Measurements from ENCODE around the gene NCK2.

The NCK2 gene

DNA sequence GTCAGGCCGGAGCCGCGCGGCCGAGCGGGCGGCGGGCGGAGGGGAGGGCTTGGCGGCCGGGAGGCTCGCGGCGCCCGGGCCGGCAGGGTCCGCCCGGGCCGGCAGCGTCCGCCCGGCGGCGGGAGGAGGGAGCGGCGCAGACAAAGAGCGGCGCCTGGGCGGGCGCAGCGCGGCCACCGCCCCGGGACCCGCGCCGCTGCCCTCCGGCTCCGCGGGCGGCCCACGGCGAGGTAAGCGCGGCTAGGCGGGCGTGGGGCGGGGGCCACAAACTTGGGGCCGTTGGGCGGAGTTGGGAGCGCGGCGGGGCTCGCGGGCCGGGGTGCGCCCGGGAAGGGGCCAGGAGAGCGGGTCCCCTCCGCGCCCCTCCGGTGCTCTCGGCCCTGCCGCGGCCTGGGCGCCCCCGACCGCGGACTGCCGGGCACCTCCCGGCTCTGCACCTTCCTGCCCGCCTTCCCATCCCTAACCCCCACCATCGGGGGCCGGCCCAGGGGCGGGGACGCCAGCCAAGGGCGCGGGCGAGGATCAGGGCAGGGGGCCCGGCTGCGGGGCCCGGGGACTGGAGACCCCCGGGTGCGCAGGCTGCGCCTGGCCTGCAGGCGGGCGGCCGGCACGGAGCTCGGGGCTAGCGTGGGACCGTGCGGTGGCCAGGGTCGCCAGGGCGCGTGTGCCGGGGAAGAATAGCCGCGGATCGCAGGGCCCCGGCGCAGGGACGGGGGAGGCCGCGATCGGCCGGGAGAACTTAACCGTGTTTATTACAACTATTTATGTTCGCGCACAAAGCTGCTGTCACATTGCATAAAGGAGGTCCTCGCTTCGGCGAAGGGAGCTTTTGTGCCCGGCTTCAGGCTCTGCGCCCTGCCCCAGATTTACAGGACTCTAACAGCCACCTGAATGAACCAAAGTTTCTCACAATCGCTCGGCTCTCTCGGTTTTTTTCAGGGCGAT, at the start of gene NCK2:
NCK2 (plus strand) TSS at position 4 of the 945 bp plus-strand sequence. CDS start 110,152 bp downstream, outside the sequence.
- H3K4me1 ChIP-seq (ENCODE audit: control insufficient read depth in 1 of 2, insufficient read depth in 2 of 2, low read length in 2 of 2): peaks cover 41 to 47% of the 10 kb centered on the region in 2 donors
- H3K4me3 ChIP-seq (ENCODE audit: low read depth in 1 of 2, low read length in 2 of 2): peak within 1 kb of the TSS; percentile 81 to 86
- H3K27ac ChIP-seq (ENCODE audit: low read depth, low read length): peak within 1 kb of the TSS; percentile 87
- H3K36me3 ChIP-seq (ENCODE audit: control insufficient read depth in 1 of 2, insufficient read depth in 2 of 2, low read length in 2 of 2): no peaks in the 10 kb centered on the region
- peak within 1 kb of the TSS; percentile 56 to 91 for H3K9ac ChIP-seq (ENCODE audit: low read depth in 1 of 2, low read length in 2 of 2)
- no peaks in the 10 kb centered on the region for H3K9me3 ChIP-seq (ENCODE audit: control insufficient read depth in 1 of 2, low read length in 2 of 2)
- H3K27me3 ChIP-seq (ENCODE audit: control insufficient read depth in 1 of 2, insufficient read depth in 2 of 2, low read length in 2 of 2): no peaks in the 10 kb centered on the region

DNA sequence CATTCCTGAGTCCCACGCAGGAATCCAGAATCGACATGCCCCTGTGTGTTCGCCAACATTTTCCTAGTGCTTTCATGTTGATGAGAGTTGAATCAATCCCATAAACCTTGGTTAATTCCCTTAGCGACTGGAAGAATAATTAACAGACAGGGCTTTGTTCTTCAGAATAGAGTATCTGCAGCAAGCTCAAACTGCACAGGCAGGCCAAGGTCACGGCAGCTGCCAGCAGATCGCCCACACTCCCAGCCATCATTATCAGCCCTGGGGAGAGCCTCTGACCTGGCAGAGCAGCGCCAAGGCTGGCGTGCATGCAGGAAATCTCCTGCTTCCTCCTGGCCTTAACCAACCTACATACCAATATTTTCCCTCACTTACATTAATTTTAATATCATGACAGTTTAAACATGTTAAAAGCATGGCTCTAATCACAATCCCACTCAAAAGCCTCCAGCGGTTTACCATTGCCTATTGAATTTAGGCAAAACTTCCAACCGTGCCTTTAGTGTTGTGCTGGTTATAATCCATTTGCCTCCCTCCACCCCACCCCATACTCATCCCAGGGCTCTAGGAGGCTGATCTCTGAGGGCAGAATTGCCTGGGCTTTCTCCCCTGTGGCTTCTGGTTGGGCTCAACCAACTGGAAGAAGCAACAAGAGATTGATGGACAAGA, 46.8 kb upstream of the NCK2 start:
- H3K4me1 ChIP-seq (ENCODE audit: control insufficient read depth in 1 of 2, insufficient read depth in 2 of 2, low read length in 2 of 2): peaks cover 7 to 24% of the 10 kb centered on the region in 2 donors
- H3K4me3 ChIP-seq (ENCODE audit: low read depth in 1 of 2, low read length in 2 of 2): no peak overlapping the region
- H3K36me3 ChIP-seq (ENCODE audit: control insufficient read depth in 1 of 2, insufficient read depth in 2 of 2, low read length in 2 of 2): no peaks in the 10 kb centered on the region
- H3K27me3 ChIP-seq (ENCODE audit: control insufficient read depth in 1 of 2, insufficient read depth in 2 of 2, low read length in 2 of 2): no peaks in the 10 kb centered on the region
- no peaks in the 10 kb centered on the region for H3K9me3 ChIP-seq (ENCODE audit: control insufficient read depth in 1 of 2, low read length in 2 of 2)
- no peak overlapping the region for H3K9ac ChIP-seq (ENCODE audit: low read depth in 1 of 2, low read length in 2 of 2)
- no peak overlapping the region for H3K27ac ChIP-seq (ENCODE audit: low read depth, low read length)

DNA sequence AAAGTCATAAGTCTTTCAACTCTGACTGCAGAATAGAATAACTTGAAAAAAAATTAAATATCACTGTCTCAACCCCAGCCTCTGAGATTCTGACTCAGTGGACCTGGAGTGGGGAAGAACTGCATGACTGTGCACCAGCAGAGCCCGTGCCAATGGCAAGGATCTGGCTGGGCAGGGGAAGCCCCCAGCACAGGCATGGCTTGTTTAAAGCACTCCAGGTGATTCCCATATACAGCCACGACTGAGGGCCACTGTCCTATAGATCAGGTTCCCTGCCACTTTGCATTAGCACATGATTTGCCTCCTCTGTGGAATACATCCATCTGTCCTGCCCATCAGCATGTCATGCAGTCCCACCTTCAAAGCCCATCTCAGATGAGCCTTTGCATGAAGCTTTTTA, 45.9 kb upstream of the NCK2 start:
- Histone ChIP-seq H3K36me3 (ENCODE audit: control insufficient read depth in 1 of 2, insufficient read depth in 2 of 2, low read length in 2 of 2) (no peaks in the 10 kb centered on the region), H3K9me3 (ENCODE audit: control insufficient read depth in 1 of 2, low read length in 2 of 2) (no peaks in the 10 kb centered on the region), H3K27ac (ENCODE audit: low read depth, low read length) (no peak overlapping the region), H3K4me3 (ENCODE audit: low read depth in 1 of 2, low read length in 2 of 2) (no peak overlapping the region), H3K9ac (ENCODE audit: low read depth in 1 of 2, low read length in 2 of 2) (no peak overlapping the region), H3K4me1 (ENCODE audit: control insufficient read depth in 1 of 2, insufficient read depth in 2 of 2, low read length in 2 of 2) (peaks cover 7 to 24% of the 10 kb centered on the region in 2 donors), H3K27me3 (ENCODE audit: control insufficient read depth in 1 of 2, insufficient read depth in 2 of 2, low read length in 2 of 2) (no peaks in the 10 kb centered on the region)

DNA sequence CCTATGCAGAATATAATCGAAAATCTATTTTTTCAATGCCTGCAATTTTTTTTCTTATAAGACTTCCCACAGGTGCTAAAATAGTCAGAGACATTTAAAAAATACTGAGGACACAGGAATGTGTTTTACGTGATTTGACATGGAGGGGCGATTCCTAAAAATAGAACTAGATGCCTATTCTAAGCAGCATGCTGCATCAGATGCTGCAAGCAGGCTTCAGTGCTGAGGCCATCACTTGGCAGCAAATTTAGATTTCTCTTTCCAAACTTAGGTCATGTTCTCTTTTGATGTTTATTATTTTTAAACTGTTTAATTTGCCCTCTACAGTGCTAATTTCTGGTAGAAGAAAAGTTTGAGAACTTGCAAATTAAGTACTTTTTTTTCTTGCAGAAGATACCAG, 43.7 kb upstream of the NCK2 start:
- Histone ChIP-seq H3K9ac (ENCODE audit: low read depth in 1 of 2, low read length in 2 of 2) (no peak overlapping the region), H3K9me3 (ENCODE audit: control insufficient read depth in 1 of 2, low read length in 2 of 2) (no peaks in the 10 kb centered on the region), H3K27me3 (ENCODE audit: control insufficient read depth in 1 of 2, insufficient read depth in 2 of 2, low read length in 2 of 2) (no peaks in the 10 kb centered on the region), H3K27ac (ENCODE audit: low read depth, low read length) (no peak overlapping the region), H3K36me3 (ENCODE audit: control insufficient read depth in 1 of 2, insufficient read depth in 2 of 2, low read length in 2 of 2) (no peaks in the 10 kb centered on the region), H3K4me1 (ENCODE audit: control insufficient read depth in 1 of 2, insufficient read depth in 2 of 2, low read length in 2 of 2) (peaks cover 7 to 24% of the 10 kb centered on the region in 2 donors), H3K4me3 (ENCODE audit: low read depth in 1 of 2, low read length in 2 of 2) (no peak overlapping the region)

DNA sequence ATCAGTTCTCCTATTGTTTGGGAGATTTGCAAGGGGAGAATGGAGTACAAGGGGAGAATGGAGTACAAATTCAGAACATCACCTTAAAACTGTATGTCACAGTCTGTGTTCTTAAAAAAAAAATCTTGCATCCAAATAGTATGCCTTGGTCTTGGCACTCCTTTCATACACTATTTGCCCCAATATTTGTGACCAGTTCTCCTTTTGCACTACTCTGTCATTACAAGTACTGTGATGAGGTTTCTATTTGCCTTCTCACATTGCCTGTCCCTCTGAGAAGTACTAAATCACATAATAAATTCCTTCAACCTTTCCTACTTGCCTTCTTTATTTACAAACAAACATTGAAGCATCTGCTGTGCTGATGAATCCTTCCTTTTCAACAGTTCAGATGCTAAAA, 36.0 kb upstream of the NCK2 start:
- Histone ChIP-seq H3K4me1 (ENCODE audit: control insufficient read depth in 1 of 2, insufficient read depth in 2 of 2, low read length in 2 of 2) (peaks cover 26 to 30% of the 10 kb centered on the region in 2 donors), H3K4me3 (ENCODE audit: low read depth in 1 of 2, low read length in 2 of 2) (no peak overlapping the region), H3K9ac (ENCODE audit: low read depth in 1 of 2, low read length in 2 of 2) (no peak overlapping the region), H3K9me3 (ENCODE audit: control insufficient read depth in 1 of 2, low read length in 2 of 2) (no peaks in the 10 kb centered on the region), H3K27me3 (ENCODE audit: control insufficient read depth in 1 of 2, insufficient read depth in 2 of 2, low read length in 2 of 2) (no peaks in the 10 kb centered on the region), H3K36me3 (ENCODE audit: control insufficient read depth in 1 of 2, insufficient read depth in 2 of 2, low read length in 2 of 2) (no peaks in the 10 kb centered on the region), H3K27ac (ENCODE audit: low read depth, low read length) (no peak overlapping the region)

DNA sequence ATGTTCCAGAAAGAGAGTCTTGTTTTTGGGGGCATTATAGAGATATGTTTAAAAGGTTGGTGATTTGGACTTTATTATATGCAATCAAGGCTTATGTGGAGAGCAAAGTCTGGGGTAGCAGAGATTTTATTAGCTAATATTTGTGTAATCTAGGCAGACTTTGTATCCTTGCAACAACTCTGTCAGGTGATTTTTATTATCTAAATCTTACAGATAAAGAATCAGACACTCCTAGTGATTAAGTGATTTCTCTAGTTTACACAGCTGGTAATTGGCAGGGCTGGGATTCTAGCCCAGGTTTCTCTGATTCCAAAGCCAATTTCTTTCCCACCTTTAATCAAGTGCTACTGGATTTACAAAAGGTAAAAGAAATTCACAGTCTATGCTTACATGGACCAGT, 33.3 kb upstream of the NCK2 start:
- no peak overlapping the region for H3K27ac ChIP-seq (ENCODE audit: low read depth, low read length)
- no peaks in the 10 kb centered on the region for H3K36me3 ChIP-seq (ENCODE audit: control insufficient read depth in 1 of 2, insufficient read depth in 2 of 2, low read length in 2 of 2)
- H3K27me3 ChIP-seq (ENCODE audit: control insufficient read depth in 1 of 2, insufficient read depth in 2 of 2, low read length in 2 of 2): no peaks in the 10 kb centered on the region

DNA sequence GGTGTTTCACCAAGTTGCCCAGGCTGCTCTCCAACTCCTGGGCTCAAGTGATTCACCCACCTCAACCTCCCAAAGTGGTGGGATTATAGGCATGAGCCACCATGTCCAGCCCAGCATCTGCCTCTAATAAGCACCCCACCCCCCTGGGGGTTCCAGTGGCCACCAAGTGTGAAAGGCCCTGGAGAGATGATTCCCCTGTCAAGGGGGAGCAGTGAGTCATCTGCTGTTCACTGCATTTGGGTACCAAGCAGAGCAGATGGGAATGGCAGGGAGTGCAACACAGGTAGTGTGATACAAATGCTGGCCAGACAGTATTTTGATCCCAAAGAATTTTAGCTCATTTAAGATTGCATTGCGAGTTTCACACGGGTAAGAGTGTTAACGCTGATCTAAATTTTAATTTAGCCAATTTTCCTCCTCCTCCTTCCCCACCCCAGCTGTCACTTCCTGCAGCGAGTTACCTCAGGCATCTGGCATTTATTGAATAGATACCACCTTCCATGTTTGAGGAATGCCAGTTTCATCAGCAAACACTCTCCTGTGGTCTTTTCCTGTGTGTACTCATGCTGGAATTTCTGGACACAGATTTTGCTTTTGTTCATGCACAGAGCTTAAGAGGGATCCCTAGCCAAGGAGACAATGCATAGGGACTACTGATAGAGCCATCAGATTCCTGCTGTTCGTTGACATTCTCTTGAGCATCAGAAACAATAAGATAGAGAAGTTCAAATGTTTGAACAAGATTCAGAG, 32.4 kb upstream of the NCK2 start:
- Histone ChIP-seq H3K27me3 (ENCODE audit: control insufficient read depth in 1 of 2, insufficient read depth in 2 of 2, low read length in 2 of 2) (no peaks in the 10 kb centered on the region), H3K36me3 (ENCODE audit: control insufficient read depth in 1 of 2, insufficient read depth in 2 of 2, low read length in 2 of 2) (no peaks in the 10 kb centered on the region), H3K4me1 (ENCODE audit: control insufficient read depth in 1 of 2, insufficient read depth in 2 of 2, low read length in 2 of 2) (peaks cover 27 to 40% of the 10 kb centered on the region in 2 donors), H3K27ac (ENCODE audit: low read depth, low read length) (no peak overlapping the region), H3K4me3 (ENCODE audit: low read depth in 1 of 2, low read length in 2 of 2) (no peak overlapping the region), H3K9ac (ENCODE audit: low read depth in 1 of 2, low read length in 2 of 2) (no peak overlapping the region), H3K9me3 (ENCODE audit: control insufficient read depth in 1 of 2, low read length in 2 of 2) (no peaks in the 10 kb centered on the region)

More for the DNA sequence above, 33.3 kb upstream of the NCK2 start:
- Histone ChIP-seq H3K9ac (ENCODE audit: low read depth in 1 of 2, low read length in 2 of 2) (no peak overlapping the region), H3K4me3 (ENCODE audit: low read depth in 1 of 2, low read length in 2 of 2) (no peak overlapping the region), H3K9me3 (ENCODE audit: control insufficient read depth in 1 of 2, low read length in 2 of 2) (no peaks in the 10 kb centered on the region), H3K4me1 (ENCODE audit: control insufficient read depth in 1 of 2, insufficient read depth in 2 of 2, low read length in 2 of 2) (peaks cover 27 to 40% of the 10 kb centered on the region in 2 donors)

DNA sequence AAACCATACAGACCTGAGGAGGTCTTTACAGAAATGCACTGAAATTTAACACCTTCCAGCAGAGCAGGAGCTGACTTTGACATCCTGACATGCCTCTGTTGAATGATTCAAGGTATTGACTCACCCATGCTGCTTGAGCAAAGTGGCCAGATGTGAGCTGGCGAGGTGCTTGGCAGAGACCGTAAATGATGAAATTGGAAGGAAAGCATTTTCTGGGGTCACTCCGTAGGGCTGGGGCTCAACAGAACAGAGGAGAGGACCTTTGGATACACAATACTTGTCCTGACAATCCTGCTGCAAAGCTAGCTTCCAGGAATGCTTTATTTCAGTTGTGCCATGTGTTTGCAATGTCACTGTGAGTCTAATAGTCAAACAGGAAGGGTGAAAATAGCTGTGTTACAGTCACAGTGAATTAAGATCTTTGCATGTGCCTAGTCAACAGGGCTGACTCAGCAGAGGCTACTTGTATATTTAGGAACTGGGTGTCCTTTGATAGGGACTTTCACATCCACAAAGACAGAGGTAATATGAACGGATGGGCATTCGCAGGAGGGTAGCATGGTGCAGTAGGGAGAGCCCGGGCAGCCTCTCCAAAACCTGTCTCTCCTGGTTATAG, 31.6 kb upstream of the NCK2 start:
- Histone ChIP-seq H3K4me1 (ENCODE audit: control insufficient read depth in 1 of 2, insufficient read depth in 2 of 2, low read length in 2 of 2) (peaks cover 27 to 40% of the 10 kb centered on the region in 2 donors), H3K9me3 (ENCODE audit: control insufficient read depth in 1 of 2, low read length in 2 of 2) (no peaks in the 10 kb centered on the region), H3K4me3 (ENCODE audit: low read depth in 1 of 2, low read length in 2 of 2) (no peak overlapping the region), H3K36me3 (ENCODE audit: control insufficient read depth in 1 of 2, insufficient read depth in 2 of 2, low read length in 2 of 2) (no peaks in the 10 kb centered on the region), H3K27me3 (ENCODE audit: control insufficient read depth in 1 of 2, insufficient read depth in 2 of 2, low read length in 2 of 2) (no peaks in the 10 kb centered on the region), H3K9ac (ENCODE audit: low read depth in 1 of 2, low read length in 2 of 2) (no peak overlapping the region), H3K27ac (ENCODE audit: low read depth, low read length) (no peak overlapping the region)

DNA sequence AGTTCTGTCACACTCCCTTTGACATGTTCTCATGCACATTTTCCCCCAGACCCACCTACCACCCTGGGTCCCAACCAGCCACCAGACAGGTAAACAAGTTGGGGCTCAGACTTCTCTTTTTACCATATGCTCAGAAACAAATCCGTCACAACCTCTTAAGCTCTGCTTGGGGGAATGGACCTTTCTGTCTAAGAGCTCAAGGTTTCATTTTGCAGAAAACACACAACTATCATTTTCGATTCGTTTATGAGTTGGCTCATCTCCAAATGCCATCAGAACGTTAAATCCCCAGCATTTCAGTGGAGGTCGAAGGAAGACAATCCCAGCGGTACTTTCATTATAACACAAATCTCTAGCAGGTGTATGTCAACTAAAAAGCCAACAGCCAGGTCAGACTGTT, 30.6 kb upstream of the NCK2 start:
- Histone ChIP-seq H3K27ac (ENCODE audit: low read depth, low read length) (no peak overlapping the region), H3K4me1 (ENCODE audit: control insufficient read depth in 1 of 2, insufficient read depth in 2 of 2, low read length in 2 of 2) (peaks cover 27 to 40% of the 10 kb centered on the region in 2 donors), H3K9me3 (ENCODE audit: control insufficient read depth in 1 of 2, low read length in 2 of 2) (no peaks in the 10 kb centered on the region), H3K27me3 (ENCODE audit: control insufficient read depth in 1 of 2, insufficient read depth in 2 of 2, low read length in 2 of 2) (no peaks in the 10 kb centered on the region), H3K36me3 (ENCODE audit: control insufficient read depth in 1 of 2, insufficient read depth in 2 of 2, low read length in 2 of 2) (no peaks in the 10 kb centered on the region), H3K9ac (ENCODE audit: low read depth in 1 of 2, low read length in 2 of 2) (peak overlapping the region in 1 of 2 donors; percentile 65), H3K4me3 (ENCODE audit: low read depth in 1 of 2, low read length in 2 of 2) (peak overlapping the region; percentile 21 to 49)

All from duodenal mucosa (tissue), 2 donors.